Measurements from ENCODE around the gene MAD1L1.

GRCh38 chr7:1994931-1995330, 237.8 kb downstream of the MAD1L1 start:
- no peak for TF ChIP-seq CTCF (IDR thresholded peaks at IDR 0.05; ENCODE audit: low read depth, low read length, poor library complexity, severe bottlenecking)
- no peak for TF ChIP-seq EZH2phosphoT487 (IDR thresholded peaks at IDR 0.05; ENCODE audit: borderline replicate concordance, low read length)
